Spleen (tissue), 7 donors: ENCODE results near the gene PLEKHH1.

Source experiments
- CTCF ChIP-seq, 11 experiments: fragments of 200-600 bp in 7 of 11; fragments of 450-650 bp in 4 of 11; sonication (generic) in 4 of 11; IDR thresholded peaks in 8 of 11; conservative IDR thresholded peaks in 3 of 11; 1 replicate in 7 of 11; 2 replicates in 4 of 11; pipeline versions ENCODE4 v1.4.0 to v1.8.0; 2016 to 2021; ENCODE audit warnings: antibody characterized with exemption in 11 of 11, inconsistent platforms in 4 of 11, mild to moderate bottlenecking in 1 of 11
- POLR2A ChIP-seq, 3 donors: fragments of 450-650 bp; IDR thresholded peaks; one replicate each; pipeline ENCODE4 v1.5.1; 2017; ENCODE audit warnings: antibody characterized with exemption in 3 of 3, mild to moderate bottlenecking in 1 of 3
- POLR2AphosphoS5 ChIP-seq, 3 donors: sonication (generic); formaldehyde crosslinking; IDR thresholded peaks; one replicate each; pipeline ENCODE4 v1.5.1; 2017; ENCODE audit warnings: antibody characterized with exemption in 3 of 3
- donor health status: DM: no; HTN: no; CAD: no; lungs with moderate emphysema.
- donor health status: DM: no; HTN: no; CAD: no.
- donor health status: DM: no; HTN: no; CAD: no.

DNA sequence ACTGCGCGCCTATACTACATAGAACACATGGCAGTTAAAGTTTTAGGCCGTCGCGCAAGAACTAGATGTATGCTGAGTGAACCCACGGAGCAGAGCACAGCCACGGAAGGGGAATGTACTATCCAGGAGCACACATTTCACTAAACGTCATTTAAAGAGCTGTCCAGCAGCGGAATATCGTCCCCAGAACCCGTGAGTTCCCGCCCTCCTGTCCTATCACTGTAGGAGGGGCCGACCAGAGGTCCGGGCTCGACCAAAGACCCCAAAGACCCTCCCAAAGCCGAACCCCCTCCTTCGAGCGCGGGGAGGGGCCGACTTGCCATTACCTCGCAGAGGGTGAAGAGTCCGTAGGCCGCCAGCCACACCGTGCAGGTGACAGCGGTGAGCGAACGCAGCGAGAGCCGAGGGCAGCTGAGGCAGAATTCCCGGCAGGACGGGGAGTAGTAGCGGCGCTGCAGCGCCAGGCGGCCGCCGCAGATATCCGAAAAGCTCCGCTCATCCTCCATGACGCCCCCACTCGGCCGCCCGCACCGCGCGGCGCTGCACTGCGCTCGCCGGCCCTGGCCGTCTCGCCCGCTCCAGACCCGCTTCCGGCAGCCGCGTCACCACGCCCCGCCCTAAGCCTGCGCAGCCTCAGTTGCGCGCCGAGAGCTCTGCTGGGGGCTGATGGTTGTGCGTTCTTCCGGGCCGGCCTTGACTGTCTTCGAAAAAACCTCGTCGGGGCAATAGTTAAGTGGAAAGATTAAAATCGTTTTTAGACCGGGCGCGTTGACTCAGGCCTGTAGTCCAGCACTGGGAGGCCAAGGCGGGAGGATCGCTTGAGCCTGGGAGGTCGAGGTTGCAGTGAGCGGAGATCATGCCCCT lies 66.8 kb downstream of the PLEKHH1 start, which contains the start of gene PIGH:
- peak; percentile 27 to 77 (median 68) for TF ChIP-seq CTCF (IDR thresholded peaks at IDR 0.05 in 8 of 11, conservative IDR thresholded peaks at IDR 0.05 in 3 of 11)
- TF ChIP-seq POLR2A (IDR thresholded peaks at IDR 0.05) = peak; percentile 27 to 77 (median 55)
- TF ChIP-seq POLR2AphosphoS5 (IDR thresholded peaks at IDR 0.05) = peak; percentile 97 to 98 (median 98)
